BE2C (cell line): ENCODE data around the gene OPCML.

Experiments used
- DNase-seq: peaks from one replicate; pipeline ENCODE4 v3.0.0-alpha.2; 2020
- H3K27me3 ChIP-seq: fragments of 250-450 bp; sonication (Bioruptor Pico); 2 replicates; pipeline ENCODE4 v1.5.1; 2020; ENCODE audit warnings: mild to moderate bottlenecking
- H3K36me3 ChIP-seq: fragments of 250-450 bp; sonication (Bioruptor Pico); 2 replicates; pipeline ENCODE4 v1.5.1; 2020; ENCODE audit warnings: mild to moderate bottlenecking
- H3K4me1 ChIP-seq: fragments of 250-450 bp; sonication (Bioruptor Pico); 2 replicates; pipeline ENCODE4 v1.5.1; 2020
- H3K4me3 ChIP-seq: 2 replicates; pipeline ENCODE4 v1.5.1; 2011; ENCODE audit warnings: low read depth, low read length
- H3K9me3 ChIP-seq: fragments of 250-450 bp; sonication (Bioruptor Pico); 2 replicates; pipeline ENCODE4 v1.5.1; 2020
- CTCF ChIP-seq: IDR thresholded peaks from 2 replicates; pipeline ENCODE4 v1.5.1; 2012; ENCODE audit warnings: mild to moderate bottlenecking, low read depth, low read length

OPCML gene

GRCh38 chr11:132943357-132943705, 589.0 kb downstream of the OPCML start:
- Histone ChIP-seq H3K27me3 (no peaks in the 10 kb centered on the region; the same call in 1 of the 2 replicates), H3K4me1 (no peaks in the 10 kb centered on the region), H3K4me3 (no peak overlapping the region), H3K9me3 (no peaks in the 10 kb centered on the region), H3K36me3 (no peaks in the 10 kb centered on the region)
- TF ChIP-seq CTCF = no peak
- no peak for DNase-seq

- TF ChIP-seq CTCF = no peak
- no peaks in the 10 kb centered on the region for H3K9me3 ChIP-seq
- no peaks in the 10 kb centered on the region for H3K36me3 ChIP-seq
- DNase-seq = no peak
- no peaks in the 10 kb centered on the region; the same call in 1 of the 2 replicates for H3K27me3 ChIP-seq
- no peak overlapping the region for H3K4me3 ChIP-seq
- H3K4me1 ChIP-seq = no peaks in the 10 kb centered on the region
Observed at GRCh38 chr11:132942611-132943356, 589.5 kb downstream of the OPCML start.

- no peak for DNase-seq
- no peak for TF ChIP-seq CTCF
Observed at GRCh38 chr11:132941761-132942160, 590.5 kb downstream of the OPCML start.

GRCh38 chr11:132941024-132941646, 591.2 kb downstream of the OPCML start:
- no peaks in the 10 kb centered on the region for H3K9me3 ChIP-seq
- no peak overlapping the region for H3K4me3 ChIP-seq
- DNase-seq = no peak
- peak; percentile 82 for TF ChIP-seq CTCF
- no peaks in the 10 kb centered on the region for H3K27me3 ChIP-seq
- no peaks in the 10 kb centered on the region for H3K36me3 ChIP-seq
- H3K4me1 ChIP-seq = no peaks in the 10 kb centered on the region

More at GRCh38 chr11:132941761-132942160, 590.5 kb downstream of the OPCML start:
- Histone ChIP-seq H3K4me3 (no peak overlapping the region), H3K4me1 (no peaks in the 10 kb centered on the region), H3K27me3 (no peaks in the 10 kb centered on the region), H3K36me3 (no peaks in the 10 kb centered on the region), H3K9me3 (no peaks in the 10 kb centered on the region)

- no peak for TF ChIP-seq CTCF
Observed at GRCh38 chr11:132937016-132937415, 595.3 kb downstream of the OPCML start.

GRCh38 chr11:132935383-132935782, 596.9 kb downstream of the OPCML start:
- H3K4me1 ChIP-seq = no peaks in the 10 kb centered on the region
- H3K36me3 ChIP-seq = no peaks in the 10 kb centered on the region
- H3K27me3 ChIP-seq = no peaks in the 10 kb centered on the region
- no peaks in the 10 kb centered on the region for H3K9me3 ChIP-seq
- no peak for DNase-seq
- no peak for TF ChIP-seq CTCF
- no peak overlapping the region for H3K4me3 ChIP-seq

More at GRCh38 chr11:132937016-132937415, 595.3 kb downstream of the OPCML start:
- Histone ChIP-seq H3K4me3 (no peak overlapping the region), H3K27me3 (no peaks in the 10 kb centered on the region), H3K36me3 (no peaks in the 10 kb centered on the region), H3K9me3 (no peaks in the 10 kb centered on the region), H3K4me1 (no peaks in the 10 kb centered on the region)
- DNase-seq = no peak
